ENCODE measurements around the gene BCLAF1. TPM values are rescaled to one million over a fixed set of nuclear protein-coding genes. Genes with fewer than 3 reads are reported as not detected.

Gene BCLAF1
- total RNA-seq, 1 experiment from 2014 or later: 168 TPM

Other genes with a start within 250 kb of the BCLAF1 start
- gene MTFR2, start 39.5 kb downstream of the BCLAF1 start, total RNA-seq (2014; rRNA removed; shearing (Covaris generic)): 10.1 and 26.0 TPM in 2 replicates

Data from Daoy (cell line).